Measurements from ENCODE around the gene ZFP3. TPM values are rescaled to one million over a fixed set of nuclear protein-coding genes. Genes with fewer than 3 reads are reported as not detected.

ZFP3 gene
- total and polyA plus RNA-seq, 2 experiments from 2014 or later = 0.95 to 1.5 TPM

GRCh38 chr17:5034063-5034462 is 44.2 kb upstream of the ZFP3 start:
- TF ChIP-seq CTCF (IDR thresholded peaks at IDR 0.05; ENCODE audit: low read depth, low read length) = no peak
- no peaks in the 10 kb centered on the region for H3K4me1 ChIP-seq (ENCODE audit: low read depth)
- no peak overlapping the region for H3K4me3 ChIP-seq
- DNase-seq (ENCODE audit: low read depth in 1 of 2, low spot score in 1 of 2) = no peak
- no peaks in the 10 kb centered on the region for H3K9me3 ChIP-seq (ENCODE audit: low read depth)
- no peaks in the 10 kb centered on the region for H3K36me3 ChIP-seq
- peaks cover 16% of the 10 kb centered on the region for H3K27me3 ChIP-seq
- no peak overlapping the region for H3K27ac ChIP-seq

- TF ChIP-seq CTCF (IDR thresholded peaks at IDR 0.05; ENCODE audit: low read depth, low read length) = no peak
- H3K4me3 ChIP-seq = no peak overlapping the region
- peaks cover 16% of the 10 kb centered on the region for H3K27me3 ChIP-seq
- no peaks in the 10 kb centered on the region for H3K4me1 ChIP-seq (ENCODE audit: low read depth)
- no peaks in the 10 kb centered on the region for H3K9me3 ChIP-seq (ENCODE audit: low read depth)
- no peak for DNase-seq (ENCODE audit: low read depth in 1 of 2, low spot score in 1 of 2)
- H3K36me3 ChIP-seq = no peaks in the 10 kb centered on the region
- no peak overlapping the region for H3K27ac ChIP-seq
These were observed 43.6 kb upstream of the ZFP3 start for GRCh38 chr17:5034651-5035050.

GRCh38 chr17:5035315-5035714 is 43.0 kb upstream of the ZFP3 start, which contains the start of gene SLC52A1:
Gene SLC52A1, minus strand, starts transcription at chr17:5035426. Its CDS starts 820 bp downstream, at chr17:5034606.
- H3K4me1 ChIP-seq (ENCODE audit: low read depth) = no peaks in the 10 kb centered on the region
- no peak for DNase-seq (ENCODE audit: low read depth in 1 of 2, low spot score in 1 of 2)
- no peak for TF ChIP-seq CTCF (IDR thresholded peaks at IDR 0.05; ENCODE audit: low read depth, low read length)
- H3K27ac ChIP-seq = no peak within 1 kb of the TSS
- no peak within 1 kb of the TSS for H3K4me3 ChIP-seq
- H3K9me3 ChIP-seq (ENCODE audit: low read depth) = no peaks in the 10 kb centered on the region
- no peaks in the 10 kb centered on the region for H3K36me3 ChIP-seq
- peaks cover 16% of the 10 kb centered on the region for H3K27me3 ChIP-seq

- no peak for DNase-seq (ENCODE audit: low read depth in 1 of 2, low spot score in 1 of 2)
- Histone ChIP-seq H3K4me1 (ENCODE audit: low read depth) (no peaks in the 10 kb centered on the region), H3K36me3 (no peaks in the 10 kb centered on the region), H3K27me3 (no peaks in the 10 kb centered on the region), H3K27ac (no peak overlapping the region), H3K4me3 (no peak overlapping the region), H3K9me3 (ENCODE audit: low read depth) (no peaks in the 10 kb centered on the region)
- TF ChIP-seq CTCF (IDR thresholded peaks at IDR 0.05; ENCODE audit: low read depth, low read length) = no peak
These were observed 35.9 kb upstream of the ZFP3 start for GRCh38 chr17:5042157-5043022.

GRCh38 chr17:5043524-5043923 is 34.7 kb upstream of the ZFP3 start:
- Histone ChIP-seq H3K27me3 (no peaks in the 10 kb centered on the region), H3K4me3 (no peak overlapping the region), H3K4me1 (ENCODE audit: low read depth) (no peaks in the 10 kb centered on the region), H3K9me3 (ENCODE audit: low read depth) (no peaks in the 10 kb centered on the region), H3K27ac (no peak overlapping the region), H3K36me3 (no peaks in the 10 kb centered on the region)
- no peak for DNase-seq (ENCODE audit: low read depth in 1 of 2, low spot score in 1 of 2)
- TF ChIP-seq CTCF (IDR thresholded peaks at IDR 0.05; ENCODE audit: low read depth, low read length) = no peak
